T47D (cell line): ENCODE results near the gene FDXACB1.

Experiments
- DNase-seq, 2 experiments: peaks; one replicate each; pipeline versions ENCODE4 v3.0.0 to v3.0.0-alpha.2; 2011 to 2012; ENCODE audit warnings: low read depth in 1 of 2, low spot score in 1 of 2
- JUND ChIP-seq: IDR thresholded peaks from 2 replicates; pipeline ENCODE4 v1.6.1; 2012; ENCODE audit warnings: low read depth
- in situ Hi-C: cut with HindIII; loops from 2 replicates; pipeline ENCODE4 v1.10.0; 2016; ENCODE audit warnings: low sequenced_read_pairs, low pct_unique_long_range_greater_than_20kb

The FDXACB1 gene

DNA sequence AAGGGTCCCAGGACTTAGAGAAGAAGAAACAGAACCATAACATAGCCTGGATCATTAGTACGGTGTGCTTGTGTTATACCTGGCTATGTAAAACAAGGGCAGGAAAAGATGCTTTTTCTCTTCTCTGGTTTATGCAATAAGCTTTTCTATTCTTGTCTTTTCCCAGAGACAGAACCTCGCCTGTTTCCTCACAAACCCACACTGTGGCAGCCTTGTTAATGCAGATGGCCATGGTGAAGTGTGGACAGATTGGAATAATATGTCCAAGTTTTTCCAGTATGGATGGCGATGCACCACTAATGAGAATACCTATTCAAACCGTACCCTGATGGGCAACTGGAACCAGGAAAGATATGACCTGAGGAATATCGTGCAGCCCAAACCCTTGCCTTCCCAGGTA lies 3.2 kb upstream of the FDXACB1 start:
- DNase-seq: no peak
- in situ Hi-C loops: no loop called here
- no peak for TF ChIP-seq JUND

DNA sequence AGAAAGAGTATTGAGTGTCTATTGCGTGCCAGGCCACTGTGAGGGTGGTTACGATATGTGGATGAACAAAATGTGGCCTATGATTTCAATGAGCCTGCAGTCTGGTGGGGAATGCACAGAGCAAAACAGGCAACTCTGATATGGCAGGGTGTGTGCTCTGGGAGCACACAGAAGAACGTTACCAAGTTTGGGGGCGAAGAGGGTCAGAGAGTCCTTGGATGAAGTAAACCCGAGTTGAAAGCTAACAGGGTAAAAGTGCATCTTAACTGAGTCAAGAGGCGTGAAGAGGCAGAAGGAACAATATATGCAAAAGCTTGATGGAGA lies 634 bp upstream of the FDXACB1 start:
- TF ChIP-seq JUND: no peak
- in situ Hi-C loops: no loop called here

DNA sequence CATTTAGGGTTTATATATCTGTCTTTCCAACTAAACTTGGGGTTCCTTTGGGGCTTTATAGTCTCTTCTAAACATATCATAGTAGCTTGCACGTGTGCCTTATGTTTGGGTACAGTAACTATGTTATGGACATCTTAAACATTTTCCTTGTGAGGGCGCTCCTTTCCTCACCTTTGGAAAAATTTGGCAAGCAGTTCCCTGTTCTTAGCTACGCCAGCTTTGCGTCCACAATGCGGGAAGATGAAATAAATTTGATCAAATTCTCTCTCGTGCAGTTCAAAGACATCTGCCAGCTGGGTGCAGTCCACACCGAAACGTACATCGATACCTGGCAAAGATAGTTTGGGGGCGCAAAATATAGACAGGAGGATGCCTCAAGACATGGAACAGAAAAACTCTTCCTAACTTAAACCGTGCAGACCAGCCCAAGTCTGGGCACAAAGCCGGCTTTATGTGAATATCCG lies 548 bp downstream of the FDXACB1 start:
- no peak for TF ChIP-seq JUND
- in situ Hi-C loops: no loop called here
- DNase-seq: peak; percentile 18 to 73

More for the DNA sequence above, 634 bp upstream of the FDXACB1 start:
- no peak for DNase-seq

DNA sequence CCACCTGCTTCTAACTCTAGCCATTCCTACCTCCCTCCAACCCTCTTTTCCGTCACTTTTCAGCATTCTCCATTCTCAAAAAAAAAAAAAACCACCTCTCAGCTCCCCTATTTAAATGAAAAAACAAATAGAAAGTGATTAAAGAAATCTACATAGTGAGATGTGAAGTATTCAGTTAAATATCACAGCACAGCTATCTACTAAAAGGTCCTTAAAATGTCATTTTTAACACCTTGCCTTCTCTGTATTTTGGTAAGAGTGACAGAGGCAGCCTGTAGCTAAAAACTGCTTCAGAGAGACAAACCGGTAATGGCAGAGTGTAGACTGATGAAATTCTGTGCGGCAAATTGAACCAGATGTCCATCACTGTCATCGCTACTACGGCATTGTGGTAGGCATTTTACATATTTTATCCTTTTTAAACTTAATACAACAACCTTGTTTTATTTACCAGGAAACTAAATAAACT lies 7.2 kb downstream of the FDXACB1 start:
- no peak for DNase-seq
- in situ Hi-C loops: no loop called here
- no peak for TF ChIP-seq JUND

DNA sequence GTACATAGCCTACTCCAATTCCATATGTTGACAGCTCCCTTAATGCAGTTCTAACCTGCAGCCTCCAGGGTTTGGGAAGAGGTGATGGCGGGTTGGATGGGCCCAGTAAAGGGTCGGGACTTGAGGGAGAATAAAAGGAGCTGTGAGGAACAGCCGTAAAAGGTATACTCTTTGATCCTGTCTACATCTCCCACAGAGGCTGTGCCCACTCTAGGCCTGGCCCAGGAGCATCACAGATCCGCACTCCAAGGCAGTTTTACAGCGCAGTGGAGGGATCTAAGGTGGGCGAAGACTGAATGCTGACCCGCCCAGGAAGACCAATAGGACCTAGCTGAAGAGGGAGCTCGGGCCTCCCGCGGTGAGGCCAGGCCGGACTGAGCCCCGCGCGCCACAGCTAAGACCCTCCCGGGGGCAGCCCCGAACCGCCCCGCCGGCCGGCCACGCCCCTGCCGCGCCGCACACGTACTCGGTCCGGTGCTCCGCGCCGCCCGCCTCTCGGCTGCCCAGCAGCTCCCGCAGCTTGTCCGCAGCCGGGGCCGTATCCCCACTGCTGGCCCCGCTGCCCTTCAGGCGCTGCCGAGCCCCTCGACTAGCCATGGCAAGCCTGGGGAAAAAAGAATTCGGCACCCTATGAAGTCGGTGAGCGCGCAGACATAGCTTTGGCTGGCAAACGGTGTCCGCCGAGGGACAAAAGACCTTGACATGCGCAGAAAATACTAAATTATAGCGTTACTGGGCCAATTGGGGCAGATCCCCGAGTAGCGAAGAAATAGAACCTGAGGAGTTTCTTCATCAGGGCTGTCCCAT lies 7.9 kb downstream of the FDXACB1 start, which contains the start of gene ALG9:
TSS of gene ALG9 (minus strand) at position 696 of the 807 bp plus-strand sequence. CDS start at position 597, 99 bp downstream.
- DNase-seq: peak; percentile 81 to 90
- in situ Hi-C loops: no loop called here
- TF ChIP-seq JUND: no peak

DNA sequence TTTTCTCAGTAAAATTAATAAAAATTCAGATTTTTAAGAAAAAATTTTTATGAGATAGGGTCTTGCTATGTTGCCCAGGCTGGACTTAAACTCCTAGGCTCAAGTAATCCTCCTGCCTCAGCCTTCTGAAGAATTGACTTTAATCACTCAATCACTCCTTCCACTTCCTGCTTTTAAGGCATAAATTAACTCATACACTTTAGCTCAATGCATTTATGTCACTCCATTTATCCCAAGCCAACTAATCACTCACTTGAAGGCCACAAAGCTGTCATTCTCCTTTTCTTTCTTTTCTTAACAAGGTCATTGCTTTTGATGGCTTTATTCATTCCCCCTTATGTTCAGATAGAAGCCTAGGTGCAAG lies 8.5 kb downstream of the FDXACB1 start:
- no peak for DNase-seq
- no peak for TF ChIP-seq JUND
- in situ Hi-C loops: no loop called here

DNA sequence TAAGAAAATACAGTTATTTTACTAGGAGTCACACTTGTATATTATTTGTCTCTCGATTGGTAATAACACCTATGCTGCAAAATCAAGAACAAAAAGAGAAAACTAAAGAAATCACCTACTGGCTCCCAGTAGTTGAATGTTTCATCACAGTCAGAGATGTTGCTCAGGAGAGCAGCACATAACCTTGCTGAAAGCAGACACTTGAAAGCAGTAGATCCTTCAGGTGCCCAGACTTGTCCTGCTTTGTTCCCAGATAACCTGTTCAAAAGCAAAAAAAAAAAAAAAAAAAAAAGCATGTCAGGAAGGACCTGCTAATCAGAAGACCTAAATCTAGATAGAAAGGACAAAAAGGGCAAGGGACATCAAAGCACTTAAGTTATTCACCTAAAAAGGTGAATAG lies 8.9 kb downstream of the FDXACB1 start:
- TF ChIP-seq JUND: no peak
- in situ Hi-C loops: no loop called here
- no peak for DNase-seq

DNA sequence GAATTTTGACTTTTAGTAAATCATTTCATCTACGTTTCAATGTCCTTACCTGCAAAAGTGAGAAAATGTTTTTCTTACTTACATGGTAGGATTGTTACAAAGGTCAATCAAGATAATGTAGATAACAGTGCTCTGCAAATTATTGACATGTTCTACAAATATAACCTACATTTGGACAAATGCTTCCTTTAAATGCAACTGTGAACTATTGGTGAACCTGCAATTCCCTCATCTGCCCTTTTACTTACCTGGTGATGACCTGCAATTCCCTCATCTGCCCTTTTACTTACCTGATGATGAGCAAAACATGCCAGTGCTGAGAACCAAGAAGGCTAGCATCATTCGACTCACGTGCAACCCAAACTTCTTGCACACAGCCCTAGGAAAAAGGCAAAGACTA lies 18.7 kb downstream of the FDXACB1 start:
- no peak for TF ChIP-seq JUND
- in situ Hi-C loops: no loop called here
- DNase-seq: no peak

DNA sequence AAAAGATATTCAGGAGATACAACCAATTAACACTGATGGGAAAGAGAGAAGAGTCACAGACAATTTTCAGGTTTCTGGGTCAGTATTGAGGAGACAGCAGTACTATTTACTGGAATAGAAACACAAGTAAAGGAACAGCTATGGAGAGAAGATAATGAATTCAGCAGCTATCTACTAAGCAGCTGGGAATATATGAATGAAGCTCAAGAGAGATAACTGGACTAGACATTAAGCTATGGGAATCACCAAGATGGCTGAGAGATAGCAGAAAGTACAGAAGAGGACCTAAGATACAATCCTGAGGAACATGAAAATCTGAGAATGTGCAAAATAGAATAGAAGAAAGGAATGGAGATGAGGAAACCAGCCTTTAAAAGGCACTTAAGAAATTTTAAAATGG lies 23.5 kb downstream of the FDXACB1 start:
- in situ Hi-C loops: no loop called here
- DNase-seq: no peak

DNA sequence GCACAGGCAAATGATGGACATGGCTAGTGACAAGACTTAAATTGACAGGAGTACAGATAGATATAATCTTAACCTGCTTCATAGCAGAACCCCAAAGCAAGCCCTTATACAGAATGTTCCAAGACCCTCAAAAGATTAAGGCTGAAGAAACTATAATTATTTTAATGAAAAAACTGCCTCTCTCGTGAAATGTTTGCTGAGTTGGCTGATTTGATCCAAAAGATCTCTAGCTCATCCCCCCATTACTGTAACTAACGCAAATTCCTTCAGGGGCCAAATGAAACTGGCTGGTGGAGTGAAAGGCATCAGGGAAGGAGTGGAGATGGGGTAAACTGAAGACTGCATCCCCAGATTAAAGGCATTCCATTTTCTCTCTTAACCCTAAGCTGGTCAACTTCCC lies 26.9 kb downstream of the FDXACB1 start:
- in situ Hi-C loops: no loop called here
- TF ChIP-seq JUND: no peak
- no peak for DNase-seq

More for the DNA sequence above, 23.5 kb downstream of the FDXACB1 start:
- no peak for TF ChIP-seq JUND

DNA sequence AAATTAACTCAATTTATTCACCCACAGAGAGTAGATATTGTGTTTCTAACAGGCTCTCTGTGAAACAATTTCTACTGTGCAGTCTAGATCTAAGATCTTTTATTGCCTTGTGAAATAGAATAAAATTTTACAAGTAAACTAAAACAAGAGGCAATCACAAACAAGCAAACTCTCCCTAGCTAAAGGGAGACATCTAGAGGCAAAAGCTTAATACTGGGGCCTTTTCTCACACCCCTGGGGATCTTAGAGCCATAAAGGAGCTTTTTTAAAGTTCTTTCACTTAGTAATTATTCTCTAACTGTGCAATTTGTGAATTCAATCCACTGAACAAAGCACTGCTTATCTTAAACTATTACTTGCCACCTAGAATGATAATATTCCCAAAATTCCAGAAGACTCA lies 27.3 kb downstream of the FDXACB1 start:
- no peak for TF ChIP-seq JUND
- in situ Hi-C loops: no loop called here
- DNase-seq: peak in 1 of 2 experiments; percentile 48

DNA sequence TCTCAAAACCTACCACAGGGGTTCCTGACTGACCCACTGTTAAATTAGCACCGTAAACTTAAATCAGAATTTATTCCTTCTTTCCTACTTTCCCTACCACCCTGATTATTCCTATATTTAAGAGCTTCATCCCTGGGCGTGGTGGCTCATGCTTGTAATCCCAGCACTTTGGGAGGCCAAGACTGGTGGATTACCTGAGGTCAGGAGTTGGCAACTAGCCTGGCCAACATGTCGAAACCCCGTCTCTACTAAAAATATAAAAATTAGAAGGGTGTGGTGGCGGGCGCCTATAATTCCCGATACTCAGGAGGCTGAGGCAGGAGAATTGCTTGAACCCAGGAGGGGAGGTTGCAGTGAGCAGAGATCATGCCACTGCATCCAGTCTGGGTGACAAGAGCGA lies 27.9 kb downstream of the FDXACB1 start:
- in situ Hi-C loops: no loop called here
- TF ChIP-seq JUND: no peak
- DNase-seq: no peak

DNA sequence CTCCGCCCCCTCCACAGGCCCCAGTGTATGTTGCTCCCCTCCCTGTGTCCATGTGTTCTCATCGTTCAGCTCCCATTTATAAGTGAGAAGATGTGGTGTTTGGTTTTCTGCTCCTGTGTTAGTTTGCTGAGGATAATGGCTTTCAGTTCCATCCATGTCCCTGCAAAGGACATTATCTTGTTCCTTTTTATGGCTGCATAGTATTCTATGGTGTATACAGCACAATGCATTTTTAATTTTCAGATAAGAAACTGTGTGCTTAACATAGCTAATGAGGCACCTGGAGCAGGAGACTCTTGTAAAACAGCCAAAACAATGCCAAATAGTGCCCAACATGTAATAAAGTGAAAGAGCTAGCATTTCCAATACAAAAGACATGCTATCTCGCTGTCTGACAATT lies 29.3 kb downstream of the FDXACB1 start:
- no peak for DNase-seq
- TF ChIP-seq JUND: no peak
- in situ Hi-C loops: no loop called here

DNA sequence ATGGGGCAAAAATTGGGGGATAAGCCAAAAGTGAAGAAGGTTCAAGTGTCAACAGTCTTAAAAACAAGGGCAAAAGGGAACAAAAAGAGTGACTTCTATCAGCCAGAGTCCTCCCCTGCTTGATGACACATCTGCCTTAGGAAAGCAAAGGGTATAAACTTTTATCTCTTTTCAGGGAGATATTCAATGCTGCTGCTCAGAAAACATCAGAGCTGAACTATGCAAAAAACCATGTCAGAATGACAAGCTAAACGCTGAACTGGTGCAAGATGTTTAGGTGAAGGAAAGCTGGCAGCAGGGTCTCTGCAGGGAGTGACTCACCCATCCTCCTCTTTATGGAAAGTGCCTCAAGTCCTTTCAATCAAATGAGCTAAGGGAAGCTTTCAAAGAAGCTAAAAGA lies 32.3 kb downstream of the FDXACB1 start:
- DNase-seq: no peak
- TF ChIP-seq JUND: no peak
- in situ Hi-C loops: no loop called here
